Measurements from ENCODE around the gene DSCAM.

GRCh38 chr21:40481764-40482163, 365.2 kb downstream of the DSCAM start:
- TF ChIP-seq POLR2A (IDR thresholded peaks at IDR 0.05; ENCODE audit: low read depth, low read length) (no peak), CTCF (IDR thresholded peaks at IDR 0.05; ENCODE audit: extremely low read depth in 1 of 2, insufficient read depth in 1 of 2, low read depth in 1 of 2, low read length in 2 of 2) (no peak), FOS (IDR thresholded peaks at IDR 0.05; ENCODE audit: borderline replicate concordance, insufficient read depth, low read length) (no peak), POLR2AphosphoS5 (IDR thresholded peaks at IDR 0.05; ENCODE audit: insufficient read depth, low read depth, low read length) (no peak), MYC (IDR thresholded peaks at IDR 0.05; ENCODE audit: low read depth, low read length) (no peak), EZH2 (IDR thresholded peaks at IDR 0.05; ENCODE audit: borderline replicate concordance, low read depth, low read length, severe bottlenecking) (no peak), JUN (IDR thresholded peaks at IDR 0.05; ENCODE audit: borderline replicate concordance, insufficient read depth, insufficient read length, low read depth) (no peak)
